Sigmoid colon (tissue), 7 donors: ENCODE data around the gene SUMF1. TPM values are rescaled to one million over a fixed set of nuclear protein-coding genes. Genes with fewer than 3 reads are reported as not detected.

Source experiments
- DNase-seq: peaks from one replicate; pipeline ENCODE4 v3.0.0-alpha.2; 2019
- H3K27ac ChIP-seq, 4 donors: fragments of 200-600 bp; sonication (generic); one replicate each; pipeline ENCODE4 v1.5.1; 2016 to 2019; ENCODE audit warnings: mild to moderate bottlenecking in 1 of 4
- H3K27me3 ChIP-seq, 3 donors: fragments of 200-600 bp; sonication (generic); one replicate each; pipeline ENCODE4 v1.5.1; 2019; ENCODE audit warnings: mild to moderate bottlenecking in 1 of 3
- H3K36me3 ChIP-seq, 4 donors: fragments of 200-600 bp; sonication (generic); one replicate each; pipeline ENCODE4 v1.5.1; 2016 to 2019
- H3K4me1 ChIP-seq, 4 donors: fragments of 200-600 bp; sonication (generic); one replicate each; pipeline ENCODE4 v1.5.1; 2017 to 2019
- H3K4me3 ChIP-seq, 4 donors: fragments of 200-600 bp; sonication (generic); one replicate each; pipeline ENCODE4 v1.5.1; 2017 to 2019; ENCODE audit warnings: mild to moderate bottlenecking in 2 of 4, moderate library complexity in 1 of 4
- H3K9me3 ChIP-seq, 4 donors: fragments of 200-600 bp in 3 of 4; sonication (generic) in 3 of 4; one replicate each; pipeline versions ENCODE4 v1.5.1 to v1.6.1; 2013 to 2019
- CTCF ChIP-seq, 4 experiments: fragments of 450-650 bp in 3 of 4; fragments of 200-600 bp in 1 of 4; IDR thresholded peaks; one replicate each; pipeline ENCODE4 v1.5.1; 2016 to 2019; ENCODE audit warnings: antibody characterized with exemption in 4 of 4, mild to moderate bottlenecking in 3 of 4, moderate library complexity in 2 of 4
- EP300 ChIP-seq, 4 donors: sonication (generic); formaldehyde crosslinking; IDR thresholded peaks; one replicate each; pipeline ENCODE4 v1.6.1; 2017; ENCODE audit warnings: antibody characterized with exemption in 4 of 4
- POLR2A ChIP-seq, 2 donors: fragments of 450-650 bp; IDR thresholded peaks; one replicate each; pipeline ENCODE4 v1.6.1; 2016; ENCODE audit warnings: antibody characterized with exemption in 2 of 2, mild to moderate bottlenecking in 2 of 2, moderate library complexity in 2 of 2
- POLR2AphosphoS5 ChIP-seq, 4 donors: sonication (generic); formaldehyde crosslinking; IDR thresholded peaks; one replicate each; pipeline ENCODE4 v1.6.1; 2017; ENCODE audit warnings: antibody characterized with exemption in 4 of 4
- WGBS, 2 donors: extraction: QIAGEN DNeasy Blood & Tissue Kit; methylation state at CpG; one replicate each; pipeline ENCODE4 v1.1.7; 2013; 5-methylcytosine and 5-hydroxymethylcytosine counted together
- intact Hi-C: fragments of 100-400 bp; cut with DNase I; formaldehyde crosslinking; loops from one replicate; pipeline ENCODE4 v1.15.1; 2023
- polyA plus RNA-seq, 3 donors: library from polyadenylated mRNA; stranded (reverse); fragments of 200-250 nt; gene quantifications; one replicate each; pipeline ENCODE4 v1.2.3, GENCODE V29; 2013
- total RNA-seq, 4 donors: library from RNA; depleted of rRNA; stranded (reverse); fragments of >200 nt; gene quantifications; one replicate each; pipeline ENCODE4 v1.1.0, GENCODE V29; 2016
- donor health status: healthy with polysubstance abuse.
- donor health status: Bipolar disorder and iron deficiency.
- donor health status: healthy.

SUMF1 gene
- total and polyA plus RNA-seq, 7 donors: 8.4 to 57.4 (median 23.3) TPM

GRCh38 chr3:4448187-4448586 is 18.9 kb downstream of the SUMF1 start:
- TF ChIP-seq POLR2A (IDR thresholded peaks at IDR 0.05): no peak
- TF ChIP-seq EP300 (IDR thresholded peaks at IDR 0.05): no peak
- TF ChIP-seq CTCF (IDR thresholded peaks at IDR 0.05): no peak
- no peak for TF ChIP-seq POLR2AphosphoS5 (IDR thresholded peaks at IDR 0.05)
- H3K27me3 ChIP-seq: no peaks in the 10 kb centered on the region
- WGBS, 2 donors: 88 to 92% methylated on average over 6 of the region's 6 CpGs
- no peak overlapping the region for H3K4me3 ChIP-seq
- no peaks in the 10 kb centered on the region for H3K9me3 ChIP-seq
- intact Hi-C loops: no loop called here
- peaks cover 0 to 46% (median 2%) of the 10 kb centered on the region in 4 donors for H3K36me3 ChIP-seq
- no peak for DNase-seq
- no peak overlapping the region for H3K27ac ChIP-seq
- H3K4me1 ChIP-seq: no peaks in the 10 kb centered on the region

- Histone ChIP-seq H3K9me3 (no peaks in the 10 kb centered on the region), H3K4me1 (no peaks in the 10 kb centered on the region), H3K4me3 (no peak overlapping the region), H3K36me3 (peaks cover 0 to 45% (median 2%) of the 10 kb centered on the region in 4 donors), H3K27me3 (no peaks in the 10 kb centered on the region), H3K27ac (no peak overlapping the region)
- intact Hi-C loops: no loop called here
- WGBS, 2 donors: 93 to 94% methylated on average over 3 of the region's 3 CpGs
- TF ChIP-seq POLR2A (IDR thresholded peaks at IDR 0.05) (no peak), EP300 (IDR thresholded peaks at IDR 0.05) (no peak), CTCF (IDR thresholded peaks at IDR 0.05) (no peak), POLR2AphosphoS5 (IDR thresholded peaks at IDR 0.05) (no peak)
- DNase-seq: no peak
Measured at GRCh38 chr3:4447295-4447999, 19.6 kb downstream of the SUMF1 start.

- H3K27ac ChIP-seq: no peak overlapping the region
- TF ChIP-seq POLR2AphosphoS5 (IDR thresholded peaks at IDR 0.05) (no peak), POLR2A (IDR thresholded peaks at IDR 0.05) (no peak), EP300 (IDR thresholded peaks at IDR 0.05) (no peak), CTCF (IDR thresholded peaks at IDR 0.05) (no peak)
Measured at GRCh38 chr3:4440951-4441350, 26.1 kb downstream of the SUMF1 start.

GRCh38 chr3:4438296-4438695 is 28.8 kb downstream of the SUMF1 start:
- H3K4me3 ChIP-seq: no peak overlapping the region
- H3K4me1 ChIP-seq: no peaks in the 10 kb centered on the region
- H3K9me3 ChIP-seq: no peaks in the 10 kb centered on the region
- TF ChIP-seq EP300 (IDR thresholded peaks at IDR 0.05): no peak
- no peak for TF ChIP-seq POLR2AphosphoS5 (IDR thresholded peaks at IDR 0.05)
- no peak for TF ChIP-seq POLR2A (IDR thresholded peaks at IDR 0.05)
- TF ChIP-seq CTCF (IDR thresholded peaks at IDR 0.05): no peak
- intact Hi-C loops: no loop called here
- H3K27ac ChIP-seq: no peak overlapping the region
- 97% methylated on average over 1 of the region's 1 CpG for whole genome bisulfite sequencing, 2 donors
- no peaks in the 10 kb centered on the region for H3K27me3 ChIP-seq
- no peak for DNase-seq
- peaks cover 0 to 3% (median 0%) of the 10 kb centered on the region in 4 donors for H3K36me3 ChIP-seq

More at GRCh38 chr3:4440951-4441350, 26.1 kb downstream of the SUMF1 start:
- Histone ChIP-seq H3K4me1 (no peaks in the 10 kb centered on the region), H3K36me3 (peaks cover 0 to 25% (median 0%) of the 10 kb centered on the region in 4 donors), H3K9me3 (no peaks in the 10 kb centered on the region), H3K27me3 (no peaks in the 10 kb centered on the region), H3K4me3 (no peak overlapping the region)
- no peak for DNase-seq
- 92 to 95% methylated on average over 6 of the region's 6 CpGs for WGBS, 2 donors
- intact Hi-C loops: no loop called here

- H3K27me3 ChIP-seq: no peaks in the 10 kb centered on the region
- no peak overlapping the region for H3K27ac ChIP-seq
- TF ChIP-seq EP300 (IDR thresholded peaks at IDR 0.05) (no peak), POLR2AphosphoS5 (IDR thresholded peaks at IDR 0.05) (no peak), CTCF (IDR thresholded peaks at IDR 0.05) (no peak), POLR2A (IDR thresholded peaks at IDR 0.05) (no peak)
- intact Hi-C loops: no loop called here
- H3K36me3 ChIP-seq: peaks cover 0 to 5% (median 2%) of the 10 kb centered on the region in 4 donors
- no peak overlapping the region for H3K4me3 ChIP-seq
- no peak for DNase-seq
- H3K9me3 ChIP-seq: no peaks in the 10 kb centered on the region
- H3K4me1 ChIP-seq: peaks cover 0 to 6% (median 3%) of the 10 kb centered on the region in 4 donors
Measured at GRCh38 chr3:4432259-4432658, 34.8 kb downstream of the SUMF1 start.
